SK-N-SH treated with all-trans-retinoic acid at 6 μM for 48 hours (cell line): ENCODE data around the gene MATCAP1.

ENCODE experiments used
- ARNTL ChIP-seq: fragments of 450-650 bp; formaldehyde crosslinking; IDR thresholded peaks from 2 replicates; pipeline ENCODE4 v1.5.0; 2020; ENCODE audit warnings: low read depth, mild to moderate bottlenecking, moderate library complexity, borderline replicate concordance
- CREB5 ChIP-seq: fragments of 250-450 bp; sonication (Bioruptor Pico); IDR thresholded peaks from 2 replicates; pipeline ENCODE4 v1.5.1; 2020; ENCODE audit warnings: low read depth, mild to moderate bottlenecking, moderate library complexity
- CSDC2 ChIP-seq: fragments of 250-450 bp; sonication (Bioruptor Pico); IDR thresholded peaks from 2 replicates; pipeline ENCODE4 v1.5.0; 2020; ENCODE audit warnings: mild to moderate bottlenecking, moderate library complexity
- CSRNP3 ChIP-seq: fragments of 250-450 bp; sonication (Bioruptor Pico); IDR thresholded peaks from 2 replicates; pipeline ENCODE4 v1.5.1; 2021; ENCODE audit warnings: mild to moderate bottlenecking, moderate library complexity
- ISL1 ChIP-seq: fragments of 250-450 bp; sonication (Bioruptor Pico); IDR thresholded peaks from 2 replicates; pipeline ENCODE4 v2.1.2; 2022; ENCODE audit warnings: mild to moderate bottlenecking, moderate library complexity
- PATZ1 ChIP-seq: fragments of 250-450 bp; sonication (Bioruptor Pico); IDR thresholded peaks from 2 replicates; pipeline ENCODE4 v1.8.0; 2020; ENCODE audit warnings: mild to moderate bottlenecking, moderate library complexity, borderline replicate concordance
- SNAI2 ChIP-seq: fragments of 250-450 bp; sonication (Bioruptor Pico); IDR thresholded peaks from 2 replicates; pipeline ENCODE4 v1.5.0; 2020; ENCODE audit warnings: mild to moderate bottlenecking, moderate library complexity
- TSHZ2 ChIP-seq: fragments of 250-450 bp; sonication (Bioruptor Pico); IDR thresholded peaks from 2 replicates; pipeline ENCODE4 v1.5.0; 2020; ENCODE audit warnings: mild to moderate bottlenecking, moderate library complexity
- ZC3H10 ChIP-seq: fragments of 250-450 bp; sonication (Bioruptor Pico); IDR thresholded peaks from 2 replicates; pipeline ENCODE4 v1.5.1; 2021; ENCODE audit warnings: mild to moderate bottlenecking, moderate library complexity
- ZFP3 ChIP-seq: fragments of 250-450 bp; sonication (Bioruptor Pico); IDR thresholded peaks from 2 replicates; pipeline ENCODE4 v1.5.0; 2020; ENCODE audit warnings: mild to moderate bottlenecking, moderate library complexity
- ZFP30 ChIP-seq: fragments of 450-650 bp; formaldehyde crosslinking; IDR thresholded peaks from 2 replicates; pipeline ENCODE4 v1.5.0; 2022; ENCODE audit warnings: mild to moderate bottlenecking, moderate library complexity
- ZNF8 ChIP-seq: fragments of 450-650 bp; formaldehyde crosslinking; IDR thresholded peaks from 2 replicates; pipeline ENCODE4 v1.5.0; 2020; ENCODE audit warnings: mild to moderate bottlenecking, moderate library complexity

- TF ChIP-seq CSDC2 (CRISPR knock-in tag) (no peak), SNAI2 (CRISPR knock-in tag) (no peak), TSHZ2 (CRISPR knock-in tag) (no peak), CREB5 (CRISPR knock-in tag) (no peak), ZC3H10 (CRISPR knock-in tag) (no peak), ISL1 (CRISPR knock-in tag) (no peak), ZFP3 (CRISPR knock-in tag) (no peak), PATZ1 (CRISPR knock-in tag) (no peak), ZNF8 (CRISPR knock-in tag) (no peak), ARNTL (CRISPR knock-in tag) (no peak), ZFP30 (CRISPR knock-in tag) (no peak), CSRNP3 (CRISPR knock-in tag) (no peak)
Observed at GRCh38 chr16:67204076-67204475, 20.3 kb upstream of the MATCAP1 start.
